Measurements from ENCODE around the gene SLC39A7.

Gene SLC39A7

GRCh38 chr6:33192105-33192646 lies 8.5 kb upstream of the SLC39A7 start, which contains the start of gene COL11A2:
Gene COL11A2 (minus strand): TSS chr6:33192467. CDS start chr6:33192240, 227 bp downstream.
- Histone ChIP-seq H3K4me3 (ENCODE audit: insufficient read length, low read depth) (peak within 1 kb of the TSS; percentile 48), H3K27me3 (ENCODE audit: insufficient read depth, insufficient read length) (peaks cover 34% of the 10 kb centered on the region)
- no peak for DNase-seq (ENCODE audit: low read depth, low spot score)

DNA sequence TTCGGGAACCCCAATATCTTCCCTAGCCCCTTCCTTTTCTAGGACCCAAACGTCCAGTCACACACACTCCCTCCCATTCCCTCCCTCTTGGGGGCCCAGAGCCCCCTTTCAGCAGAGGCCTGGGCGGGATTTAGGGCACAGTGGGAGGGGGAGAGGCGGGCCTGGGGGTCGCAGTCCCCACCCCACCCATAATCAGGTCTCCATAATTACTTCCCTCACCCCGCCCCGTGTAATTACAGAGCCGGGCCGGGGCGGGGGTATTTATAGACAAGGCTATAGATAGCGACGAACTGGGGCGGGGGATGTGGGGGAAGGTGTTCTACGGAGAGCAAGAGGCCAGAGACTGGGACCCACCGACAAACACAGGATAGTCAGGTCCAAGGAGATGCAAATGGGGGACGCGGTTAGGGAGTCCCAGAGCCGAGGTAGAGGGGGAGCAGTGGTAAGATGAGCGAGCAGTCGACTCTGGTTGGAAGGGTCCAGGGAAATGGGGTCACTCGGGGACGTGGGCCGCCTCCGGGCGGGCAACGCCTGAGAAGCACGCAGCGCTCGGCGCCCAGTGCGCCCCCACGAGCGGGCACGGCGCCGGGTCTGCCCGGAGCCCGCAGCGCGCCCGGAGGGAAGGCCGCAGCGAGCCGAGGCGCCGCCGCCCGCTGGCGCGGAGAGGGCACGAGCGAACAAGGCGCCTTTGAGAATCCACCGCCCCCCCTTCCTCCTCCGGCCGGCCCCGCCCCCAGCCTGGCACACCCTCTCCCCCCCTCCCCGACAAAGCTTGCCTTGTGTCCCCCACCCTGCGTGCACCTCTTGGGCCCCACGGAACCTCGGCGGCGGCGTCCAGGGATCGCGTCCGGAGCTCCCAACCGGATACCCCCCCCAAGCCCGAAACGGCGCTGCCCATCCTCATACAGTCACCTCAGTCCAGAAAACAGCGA lies 7.7 kb upstream of the SLC39A7 start:
- no peak for DNase-seq (ENCODE audit: low read depth, low spot score)
- TF ChIP-seq SUZ12 (IDR thresholded peaks at IDR 0.05; ENCODE audit: extremely low read depth, insufficient read depth, insufficient read length) (no peak), ZNF274 (IDR thresholded peaks at IDR 0.05; ENCODE audit: low read depth, low read length) (no peak), YY1 (IDR thresholded peaks at IDR 0.05; ENCODE audit: insufficient read depth, insufficient read length) (no peak)
- peaks cover 27% of the 10 kb centered on the region for H3K36me3 ChIP-seq (ENCODE audit: insufficient read depth, insufficient read length, low read length)
- H3K9ac ChIP-seq (ENCODE audit: insufficient read length, low read depth), result peak overlapping the region; percentile 74
- peak overlapping the region; percentile 48 for H3K4me3 ChIP-seq (ENCODE audit: insufficient read length, low read depth)
- peaks cover 34% of the 10 kb centered on the region for H3K27me3 ChIP-seq (ENCODE audit: insufficient read depth, insufficient read length)
- no peaks in the 10 kb centered on the region for H3K9me3 ChIP-seq (ENCODE audit: insufficient read depth, low read length)
- peaks cover 7% of the 10 kb centered on the region for H3K4me1 ChIP-seq (ENCODE audit: insufficient read depth, insufficient read length)

More at GRCh38 chr6:33192105-33192646, 8.5 kb upstream of the SLC39A7 start, which contains the start of gene COL11A2:
- Histone ChIP-seq H3K9ac (ENCODE audit: insufficient read length, low read depth) (peak within 1 kb of the TSS; percentile 74), H3K9me3 (ENCODE audit: insufficient read depth, low read length) (no peaks in the 10 kb centered on the region), H3K36me3 (ENCODE audit: insufficient read depth, insufficient read length, low read length) (peaks cover 26% of the 10 kb centered on the region), H3K4me1 (ENCODE audit: insufficient read depth, insufficient read length) (peaks cover 7% of the 10 kb centered on the region)
- TF ChIP-seq SUZ12 (IDR thresholded peaks at IDR 0.05; ENCODE audit: extremely low read depth, insufficient read depth, insufficient read length) (peak; percentile 39), YY1 (IDR thresholded peaks at IDR 0.05; ENCODE audit: insufficient read depth, insufficient read length) (no peak), ZNF274 (IDR thresholded peaks at IDR 0.05; ENCODE audit: low read depth, low read length) (no peak)

DNA sequence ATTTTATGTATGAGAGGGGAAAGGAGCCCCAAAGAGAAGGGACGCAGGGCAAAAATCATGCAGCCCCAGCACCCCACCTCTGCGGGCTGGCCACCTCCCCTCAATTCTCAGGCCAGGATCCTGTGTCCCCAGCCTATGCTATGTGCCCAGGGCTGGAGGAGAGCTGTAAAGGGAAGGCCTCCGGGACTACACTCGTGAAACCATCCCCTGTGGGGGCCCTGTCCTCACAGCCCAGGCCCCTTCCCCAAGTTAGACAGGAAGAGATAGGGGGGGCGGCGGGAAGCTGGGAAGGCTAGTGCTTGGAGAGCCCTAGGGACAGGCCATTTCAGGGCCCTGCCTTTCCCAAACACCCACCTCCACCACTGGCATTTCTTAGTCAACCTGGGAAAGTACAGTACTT lies 7.0 kb upstream of the SLC39A7 start:
- peaks cover 34% of the 10 kb centered on the region for H3K27me3 ChIP-seq (ENCODE audit: insufficient read depth, insufficient read length)
- TF ChIP-seq YY1 (IDR thresholded peaks at IDR 0.05; ENCODE audit: insufficient read depth, insufficient read length) (no peak), SUZ12 (IDR thresholded peaks at IDR 0.05; ENCODE audit: extremely low read depth, insufficient read depth, insufficient read length) (no peak), ZNF274 (IDR thresholded peaks at IDR 0.05; ENCODE audit: low read depth, low read length) (no peak)
- no peak for DNase-seq (ENCODE audit: low read depth, low spot score)
- H3K4me1 ChIP-seq (ENCODE audit: insufficient read depth, insufficient read length), result peaks cover 7% of the 10 kb centered on the region
- no peak overlapping the region for H3K4me3 ChIP-seq (ENCODE audit: insufficient read length, low read depth)
- H3K9me3 ChIP-seq (ENCODE audit: insufficient read depth, low read length), result no peaks in the 10 kb centered on the region
- peaks cover 27% of the 10 kb centered on the region for H3K36me3 ChIP-seq (ENCODE audit: insufficient read depth, insufficient read length, low read length)
- no peak overlapping the region for H3K9ac ChIP-seq (ENCODE audit: insufficient read length, low read depth)

DNA sequence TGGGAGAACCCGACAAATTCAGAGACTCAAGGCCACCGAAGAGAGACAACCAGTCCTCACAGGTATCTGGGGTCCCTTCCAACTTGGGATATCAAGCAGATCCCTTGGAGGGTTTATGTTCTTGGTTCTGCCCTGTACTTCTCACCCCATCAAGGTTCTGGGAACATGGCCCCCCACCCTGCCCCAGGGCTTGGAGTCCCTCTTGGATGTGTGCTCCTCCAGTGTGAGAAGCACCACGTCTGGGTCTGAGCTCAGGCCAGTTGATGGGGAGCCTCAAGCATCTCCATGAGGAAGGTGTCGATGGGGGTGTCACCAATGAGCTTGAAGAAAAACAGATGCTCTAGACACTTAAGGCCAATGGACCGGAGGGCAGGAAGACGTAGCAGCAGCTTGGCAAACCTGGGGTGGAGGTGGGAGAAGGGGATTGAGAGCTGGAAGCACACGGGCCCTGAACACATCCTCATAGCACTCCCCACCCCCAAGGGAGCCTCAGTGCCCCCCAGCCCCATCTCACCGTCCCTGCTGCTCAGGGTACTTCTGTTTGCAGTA lies 6.2 kb upstream of the SLC39A7 start:
- Histone ChIP-seq H3K27me3 (ENCODE audit: insufficient read depth, insufficient read length) (peaks cover 30% of the 10 kb centered on the region), H3K9me3 (ENCODE audit: insufficient read depth, low read length) (no peaks in the 10 kb centered on the region), H3K36me3 (ENCODE audit: insufficient read depth, insufficient read length, low read length) (peaks cover 27% of the 10 kb centered on the region), H3K4me3 (ENCODE audit: insufficient read length, low read depth) (no peak overlapping the region), H3K4me1 (ENCODE audit: insufficient read depth, insufficient read length) (peaks cover 7% of the 10 kb centered on the region), H3K9ac (ENCODE audit: insufficient read length, low read depth) (no peak overlapping the region)
- DNase-seq (ENCODE audit: low read depth, low spot score), result no peak
- TF ChIP-seq SUZ12 (IDR thresholded peaks at IDR 0.05; ENCODE audit: extremely low read depth, insufficient read depth, insufficient read length), result no peak
- no peak for TF ChIP-seq YY1 (IDR thresholded peaks at IDR 0.05; ENCODE audit: insufficient read depth, insufficient read length)
- TF ChIP-seq ZNF274 (IDR thresholded peaks at IDR 0.05; ENCODE audit: low read depth, low read length), result no peak

DNA sequence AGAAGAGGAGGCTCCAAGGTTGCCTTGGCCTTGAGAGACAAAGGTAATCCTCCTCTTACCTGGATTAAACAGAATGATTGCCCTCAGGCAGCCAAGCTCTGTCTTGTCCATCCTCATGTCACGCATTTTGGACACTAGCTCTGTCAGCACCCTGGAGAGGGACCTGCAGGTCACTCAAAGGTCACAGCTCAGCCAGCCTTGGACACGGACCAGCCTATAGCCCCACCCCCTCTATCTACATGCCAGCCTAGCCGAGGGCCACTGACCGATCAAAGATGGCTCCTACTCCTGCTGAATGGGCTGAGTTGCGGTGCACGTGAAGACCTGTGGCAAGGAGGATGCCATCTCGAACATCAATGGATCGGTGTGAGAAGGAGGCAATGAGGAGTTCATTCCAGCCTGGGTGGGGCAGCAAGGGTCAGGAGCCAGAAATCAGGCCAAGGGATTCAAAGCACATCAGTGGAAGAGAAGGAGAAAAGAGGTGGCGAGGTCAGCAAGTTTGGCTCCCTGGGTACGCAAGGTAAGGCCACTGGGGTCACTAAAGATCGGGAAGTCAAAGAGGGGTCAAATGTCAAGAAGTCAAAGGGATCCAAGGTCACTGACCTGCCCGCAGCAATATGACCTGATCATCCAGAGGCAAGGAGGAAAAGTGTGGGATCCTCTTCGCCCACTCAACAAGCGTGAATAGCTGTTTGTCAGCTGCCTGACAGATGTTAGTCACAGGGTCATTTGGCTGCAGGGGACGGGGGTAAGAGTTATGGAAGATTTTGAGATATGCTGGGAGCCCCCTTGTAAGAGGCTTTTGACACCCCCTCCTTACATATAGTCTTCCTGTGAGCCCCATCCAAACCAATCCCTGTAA lies 5.1 kb upstream of the SLC39A7 start:
- H3K4me1 ChIP-seq (ENCODE audit: insufficient read depth, insufficient read length), result peaks cover 7% of the 10 kb centered on the region
- no peaks in the 10 kb centered on the region for H3K9me3 ChIP-seq (ENCODE audit: insufficient read depth, low read length)
- TF ChIP-seq SUZ12 (IDR thresholded peaks at IDR 0.05; ENCODE audit: extremely low read depth, insufficient read depth, insufficient read length), result no peak
- TF ChIP-seq ZNF274 (IDR thresholded peaks at IDR 0.05; ENCODE audit: low read depth, low read length), result no peak
- no peak for TF ChIP-seq YY1 (IDR thresholded peaks at IDR 0.05; ENCODE audit: insufficient read depth, insufficient read length)
- no peak overlapping the region for H3K9ac ChIP-seq (ENCODE audit: insufficient read length, low read depth)
- DNase-seq (ENCODE audit: low read depth, low spot score), result no peak
- H3K4me3 ChIP-seq (ENCODE audit: insufficient read length, low read depth), result no peak overlapping the region
- peaks cover 27% of the 10 kb centered on the region for H3K36me3 ChIP-seq (ENCODE audit: insufficient read depth, insufficient read length, low read length)
- H3K27me3 ChIP-seq (ENCODE audit: insufficient read depth, insufficient read length), result peaks cover 24% of the 10 kb centered on the region

DNA sequence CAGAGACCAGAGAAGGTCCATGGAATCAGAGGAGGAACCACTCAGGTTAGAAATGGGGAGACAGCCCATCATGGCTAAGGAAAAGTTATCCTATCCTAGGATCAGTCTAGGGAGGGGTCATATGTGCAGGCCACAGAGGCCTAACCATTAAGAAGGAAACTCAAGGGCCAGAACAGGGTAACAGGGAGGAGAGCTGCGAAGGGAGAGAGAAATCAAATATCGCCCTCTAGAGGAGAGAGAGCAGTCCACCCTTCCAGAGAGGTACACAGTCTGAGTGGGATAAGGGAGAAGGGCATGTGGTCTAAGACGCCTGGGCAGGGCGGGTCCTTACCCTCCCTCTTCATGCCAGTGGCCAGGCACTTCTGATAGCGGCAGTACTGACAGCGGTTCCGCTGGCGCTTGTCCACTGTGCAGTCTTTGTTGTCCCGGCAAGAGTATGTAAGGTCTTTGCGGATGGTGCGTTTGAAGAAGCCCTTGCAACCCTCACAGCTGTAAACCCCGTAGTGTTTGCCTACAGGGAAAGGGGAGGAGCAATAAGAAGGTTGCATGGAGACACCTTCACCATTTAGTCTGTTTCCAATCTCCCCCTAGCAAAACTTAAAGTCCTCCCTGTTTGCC lies 3.1 kb upstream of the SLC39A7 start:
- no peaks in the 10 kb centered on the region for H3K9me3 ChIP-seq (ENCODE audit: insufficient read depth, low read length)
- H3K4me3 ChIP-seq (ENCODE audit: insufficient read length, low read depth), result no peak overlapping the region
- no peak for DNase-seq (ENCODE audit: low read depth, low spot score)
- peaks cover 41% of the 10 kb centered on the region for H3K36me3 ChIP-seq (ENCODE audit: insufficient read depth, insufficient read length, low read length)
- peaks cover 5% of the 10 kb centered on the region for H3K27me3 ChIP-seq (ENCODE audit: insufficient read depth, insufficient read length)
- H3K9ac ChIP-seq (ENCODE audit: insufficient read length, low read depth), result no peak overlapping the region
- TF ChIP-seq ZNF274 (IDR thresholded peaks at IDR 0.05; ENCODE audit: low read depth, low read length), result no peak
- no peak for TF ChIP-seq SUZ12 (IDR thresholded peaks at IDR 0.05; ENCODE audit: extremely low read depth, insufficient read depth, insufficient read length)
- TF ChIP-seq YY1 (IDR thresholded peaks at IDR 0.05; ENCODE audit: insufficient read depth, insufficient read length), result no peak
- H3K4me1 ChIP-seq (ENCODE audit: insufficient read depth, insufficient read length), result peaks cover 2% of the 10 kb centered on the region

Measured in NT2/D1 (cell line).